K562 (cell line): ENCODE measurements around the gene PDZD2. TPM values are rescaled to one million over a fixed set of nuclear protein-coding genes. Genes with fewer than 3 reads are reported as not detected.

ENCODE experiments used
- ATAC-seq: fragments of 200-7000 bp; cut with Tn5 transposase; 3 replicates; pipeline ENCODE4 v1.9.1; 2020; ENCODE audit warnings: moderate library complexity
- BruUV-seq: library from RNA; stranded (reverse); fragments of 400-500 nt; replicated peaks from 2 replicates; lab custom pipeline; 2021; lab: Mats Ljungman, UMichigan
- CTCF ChIA-PET: fragments of 300-600 bp; formaldehyde crosslinking; extraction: SDS; loops from one replicate; lab custom pipeline; 2021; ENCODE audit warnings: low intra/inter-chr PET ratio; lab: Yijun Ruan, JAX
- POLR2A ChIA-PET: fragments of 300-600, 350-650 bp; sonication (Branson Sonifier 250); formaldehyde crosslinking; extraction: SDS; loops from one replicate; lab custom pipeline; 2021; ENCODE audit warnings: antibody characterized with exemption, inconsistent platforms; lab: Yijun Ruan, JAX
- DNase-seq, 4 experiments: peaks; one replicate each; pipeline versions ENCODE4 v3.0.0 to v3.0.0-alpha.2; 2011 to 2018; ENCODE audit warnings: low spot score in 3 of 4, mixed read lengths in 3 of 4; ENCODE audit errors: extremely low read depth in 1 of 4
- FAIRE-seq: peaks from 2 replicates; lab custom pipeline; 2011; peaks lifted over from hg19 to GRCh38; lab: Jason Lieb, UNC
- H2AFZ ChIP-seq: 2 replicates; pipeline ENCODE4 v1.6.0; 2011; ENCODE audit warnings: low read depth, low read length, control low read depth, inconsistent platforms
- H3K27ac ChIP-seq: fragments of 200-600 bp; 3 replicates; pipeline ENCODE4 v1.8.0; 2011; ENCODE audit warnings: low read depth, mild to moderate bottlenecking, control low read depth, inconsistent platforms, low read length, moderate library complexity, mixed read lengths; ENCODE audit errors: extremely low read depth
- H3K27me3 ChIP-seq, 2 experiments: fragments of 300-600 bp in 1 of 2; 2 replicates in 1 of 2; 3 replicates in 1 of 2; pipeline versions ENCODE4 v1.6.0 to v1.8.0; 2011; ENCODE audit warnings: inconsistent platforms in 2 of 2, low read length in 2 of 2, mild to moderate bottlenecking in 1 of 2, mixed read lengths in 1 of 2, moderate library complexity in 1 of 2; ENCODE audit not compliant: control insufficient read depth in 2 of 2, insufficient read depth in 2 of 2
- H3K36me3 ChIP-seq: fragments of 300-600 bp; 3 replicates; pipeline ENCODE4 v1.8.0; 2011; ENCODE audit warnings: mild to moderate bottlenecking, low read length, inconsistent platforms; ENCODE audit not compliant: control insufficient read depth, insufficient read depth
- H3K4me1 ChIP-seq, 2 experiments: fragments of 200-600 bp in 1 of 2; replicated peaks in 1 of 2; 2 replicates in 1 of 2; 3 replicates in 1 of 2; pipeline versions ENCODE4 v1.5.1 to v1.8.0; 2011; ENCODE audit warnings: inconsistent platforms in 2 of 2, low read length in 2 of 2, mild to moderate bottlenecking in 1 of 2, mixed read lengths in 1 of 2, moderate library complexity in 1 of 2; ENCODE audit not compliant: control insufficient read depth in 2 of 2, insufficient read depth in 2 of 2
- H3K4me2 ChIP-seq: 2 replicates; pipeline ENCODE4 v1.6.1; 2011; ENCODE audit warnings: low read length, control low read depth, inconsistent platforms, mixed read lengths; ENCODE audit not compliant: insufficient read depth
- H3K4me3 ChIP-seq: fragments of 200-600 bp; sonication (generic), shearing (Covaris generic); 2 replicates; pipeline ENCODE4 v1.5.1; 2016; ENCODE audit warnings: control low read depth, inconsistent platforms
- H3K79me2 ChIP-seq: fragments of 200-600 bp; 3 replicates; pipeline ENCODE4 v1.8.0; 2011; ENCODE audit warnings: low read length, inconsistent platforms; ENCODE audit not compliant: control insufficient read depth, insufficient read depth
- H3K9ac ChIP-seq, 2 experiments: 2 replicates each; pipeline versions ENCODE4 v1.6.0 to v1.6.1; 2011; ENCODE audit warnings: low read depth in 2 of 2, low read length in 2 of 2, control low read depth in 1 of 2, inconsistent platforms in 1 of 2, mild to moderate bottlenecking in 1 of 2, mixed read lengths in 1 of 2; ENCODE audit not compliant: insufficient read depth in 1 of 2
- H3K9me1 ChIP-seq: one replicate; pipeline ENCODE4 v1.6.0; 2011; ENCODE audit warnings: inconsistent platforms, mild to moderate bottlenecking, low read length, moderate library complexity; ENCODE audit not compliant: control insufficient read depth, insufficient read depth
- H3K9me3 ChIP-seq: replicated peaks from 2 replicates; pipeline ENCODE4 v1.5.1; 2011; ENCODE audit warnings: low read depth, low read length, inconsistent platforms; ENCODE audit not compliant: control insufficient read depth, insufficient read depth
- H4K20me1 ChIP-seq: replicated peaks from 2 replicates; pipeline ENCODE4 v1.6.1; 2011; ENCODE audit warnings: low read length, inconsistent platforms, mixed read lengths; ENCODE audit not compliant: control insufficient read depth, insufficient read depth
- CHD2 ChIP-seq: IDR thresholded peaks from 2 replicates; pipeline ENCODE4 v1.6.1; 2011; ENCODE audit warnings: low read depth, low read length
- CTCF ChIP-seq, 3 experiments: IDR thresholded peaks in 2 of 3; conservative IDR thresholded peaks in 1 of 3; 2 replicates each; pipeline ENCODE4 v1.5.1; 2011 to 2012; ENCODE audit warnings: low read length in 3 of 3, mild to moderate bottlenecking in 3 of 3, control low read depth in 2 of 3, improper control_type of control experiment in 1 of 3, inconsistent platforms in 1 of 3, low read depth in 1 of 3, mixed read lengths in 1 of 3, moderate library complexity in 1 of 3; ENCODE audit not compliant: insufficient read depth in 2 of 3
- SIN3B ChIP-seq: fragments of 450-650 bp; IDR thresholded peaks from 2 replicates; pipeline ENCODE4 v1.6.1; 2017; ENCODE audit warnings: low read depth, mild to moderate bottlenecking, moderate library complexity
- WGBS: fragments of 100-300 bp; shearing (Covaris generic); methylation state at CpG from one replicate; pipeline ENCODE4 v1.1.6; 2016; ENCODE audit warnings: low coverage, mixed read lengths; ENCODE audit not compliant: insufficient coverage; ENCODE audit errors: missing lambda C conversion rate; 5-methylcytosine and 5-hydroxymethylcytosine counted together
- in situ Hi-C: fragments of 300-500 bp; cut with MboI; formaldehyde crosslinking; loops from 4 replicates; pipeline ENCODE4 v1.15.0; 2018; ENCODE audit warnings: inconsistent platforms, mixed read lengths
- intact Hi-C: fragments of 100-400 bp; cut with micrococcal nuclease; formaldehyde crosslinking; loops from 2 replicates; pipeline ENCODE4 v1.14.2; 2022
- polyA plus RNA-seq, 8 experiments: library from polyadenylated mRNA; depleted of rRNA in 4 of 8; stranded (reverse) in 5 of 8; unstranded in 3 of 8; fragments of >200 nt; fragmentation: Nextera tagmentation in 2 of 8; fragmentation: Illumina TruSeq in 1 of 8; extraction: Ambion mirVana in 2 of 8; extraction: Trizol in 1 of 8; gene quantifications; 2 replicates each; pipeline versions ENCODE4 v1.2.1 to v1.2.3, GENCODE V29; 2011 to 2014; ENCODE audit warnings: inconsistent platforms in 1 of 8, missing spikeins in 1 of 8
- total RNA-seq, 7 experiments: library from RNA; depleted of rRNA in 6 of 7; stranded (reverse); fragments of >200 nt in 6 of 7; fragmentation: Illumina TruSeq in 2 of 7; extraction: Trizol in 2 of 7; gene quantifications; 2 replicates each; pipeline versions ENCODE4 v1.2.1 to v1.2.3, GENCODE V29; 2011 to 2021; ENCODE audit warnings: low replicate concordance in 1 of 7

Gene PDZD2
- total and polyA plus RNA-seq, 9 of the 15 experiments (the other 6 are each of a cell fraction or from before 2014, with no cell fraction given) = 0.02 to 0.08 (median 0.04) TPM; not detected in 6

GRCh38 chr5:31986101-31986500 lies 347.2 kb downstream of the PDZD2 start:
- no TSS peak for BruUV-seq
- DNase-seq = no peak
- in situ Hi-C loops = no loop called here
- Histone ChIP-seq H3K4me1 (no peaks in the 10 kb centered on the region), H3K27ac (no peak overlapping the region)
- TF ChIP-seq CHD2 (no peak), CTCF (IDR thresholded peaks at IDR 0.05 in 2 of 3, conservative IDR thresholded peaks at IDR 0.05 in 1 of 3; ENCODE audit: insufficient read depth in 2 of 3, low read depth in 1 of 3, low read length in 3 of 3) (no peak), SIN3B (no peak)
- TF ChIP-seq, all 486 proteins: peak for 0
- Histone ChIP-seq H3K9me1 (no peaks in the 10 kb centered on the region), H4K20me1 (no peaks in the 10 kb centered on the region), H2AFZ (no peak overlapping the region), H3K4me2 (no peak overlapping the region), H3K4me3 (no peak overlapping the region), H3K36me3 (no peaks in the 10 kb centered on the region), H3K79me2 (no peaks in the 10 kb centered on the region), H3K9ac (no peak overlapping the region), H3K9me3 (no peaks in the 10 kb centered on the region), H3K27me3 (peaks cover 28 to 31% of the 10 kb centered on the region in 2 experiments; a peak in 4 of 5 replicates)
- POLR2A ChIA-PET = no interaction called here
- no peak for ATAC-seq
- intact Hi-C loops = no loop called here
- WGBS = 3% methylated on average over 5 of the region's 5 CpGs
- CTCF ChIA-PET = no interaction called here
- FAIRE-seq = no peak
